ENCODE data around the gene PRDM8. TPM values are rescaled to one million over a fixed set of nuclear protein-coding genes. Genes with fewer than 3 reads are reported as not detected.

Gene PRDM8
- total and polyA plus RNA-seq, 5 experiments from 2014 or later = 0.55 to 11.5 (median 1.8) TPM

DNA sequence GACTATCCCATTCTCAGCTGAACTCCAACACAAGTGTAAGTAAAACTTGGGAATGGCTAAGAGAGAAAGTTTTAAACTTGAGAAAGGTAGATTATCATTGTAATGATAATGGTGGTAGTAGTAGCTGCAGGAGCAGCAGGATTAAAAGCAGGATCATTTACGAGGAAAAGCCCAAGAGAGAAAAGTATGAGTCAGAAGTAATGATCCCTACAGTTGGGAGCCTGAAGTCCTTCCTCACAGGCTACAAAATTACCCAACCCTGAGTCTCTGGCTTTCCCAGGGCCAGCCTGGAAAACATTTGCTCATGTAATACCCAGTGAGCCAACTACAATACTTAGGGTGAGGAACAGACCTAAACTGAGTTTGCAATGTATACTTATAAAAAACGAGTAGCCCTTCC lies 4.4 kb upstream of the PRDM8 start:
- no peak overlapping the region for H3K27ac Mint-ChIP-seq
- H3K4me1 Mint-ChIP-seq = peaks cover 6 to 28% (median 23%) of the 10 kb centered on the region in 4 donors
- DNase-seq (no peak), ATAC-seq (no peak)
- H3K27me3 Mint-ChIP-seq = peaks cover 29 to 68% (median 49%) of the 10 kb centered on the region in 5 donors
- no peak overlapping the region for H3K4me3 Mint-ChIP-seq
- no peaks in the 10 kb centered on the region for H3K9me3 Mint-ChIP-seq
- POLR2A ChIA-PET = no interaction called here
- peaks cover 2 to 12% (median 6%) of the 10 kb centered on the region in 3 donors for H3K36me3 Mint-ChIP-seq

DNA sequence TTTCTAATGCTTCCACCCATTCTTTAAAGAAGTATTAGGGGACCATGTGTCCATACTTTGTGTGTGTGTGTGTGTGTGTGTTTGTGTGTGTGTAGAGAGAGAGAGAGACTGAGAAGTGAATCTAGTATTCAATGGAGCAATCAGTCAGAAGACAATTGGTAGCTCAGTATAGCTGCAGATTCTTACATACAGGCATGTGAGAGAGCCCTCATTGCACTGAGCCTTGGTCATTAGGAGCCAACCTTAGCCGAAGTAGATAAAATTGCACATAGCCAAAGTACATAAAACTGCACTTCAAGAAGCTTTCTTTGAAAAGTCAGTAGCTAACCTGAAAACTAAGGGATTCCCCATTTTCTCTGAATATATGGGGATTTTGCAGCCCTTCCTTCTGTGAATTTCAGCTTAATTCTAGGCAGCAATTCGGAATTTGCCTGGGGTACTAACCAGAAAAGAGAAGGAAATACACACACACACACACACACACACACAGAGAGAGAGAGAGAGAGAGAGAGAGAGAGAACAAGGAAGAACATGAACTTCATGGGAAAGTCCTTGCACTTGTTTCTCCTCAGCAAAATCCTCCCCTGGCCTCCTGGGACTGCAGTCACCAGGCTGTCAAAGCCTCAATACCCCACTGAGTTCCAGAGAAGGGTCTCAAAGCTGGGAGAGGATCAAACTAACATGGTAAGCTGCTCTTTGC lies 1.7 kb upstream of the PRDM8 start:
- Mint-ChIP-seq H3K4me1 (peaks cover 8 to 33% (median 26%) of the 10 kb centered on the region in 4 donors), H3K4me3 (peak overlapping the region in 7 of 10 donors; percentile 7 to 72 (median 32)), H3K9me3 (no peaks in the 10 kb centered on the region), H3K27me3 (peaks cover 34 to 74% (median 54%) of the 10 kb centered on the region in 5 donors), H3K36me3 (peaks cover 0 to 12% (median 6%) of the 10 kb centered on the region in 3 donors), H3K27ac (peak overlapping the region in 1 of 10 donors; percentile 35)
- ATAC-seq (no peak), DNase-seq (no peak)
- POLR2A ChIA-PET = interaction anchor here (1.5 kb wide), 1 partner anchor 12 kb away, joined by 4 read pairs; no protein-coding TSS in a partner anchor

DNA sequence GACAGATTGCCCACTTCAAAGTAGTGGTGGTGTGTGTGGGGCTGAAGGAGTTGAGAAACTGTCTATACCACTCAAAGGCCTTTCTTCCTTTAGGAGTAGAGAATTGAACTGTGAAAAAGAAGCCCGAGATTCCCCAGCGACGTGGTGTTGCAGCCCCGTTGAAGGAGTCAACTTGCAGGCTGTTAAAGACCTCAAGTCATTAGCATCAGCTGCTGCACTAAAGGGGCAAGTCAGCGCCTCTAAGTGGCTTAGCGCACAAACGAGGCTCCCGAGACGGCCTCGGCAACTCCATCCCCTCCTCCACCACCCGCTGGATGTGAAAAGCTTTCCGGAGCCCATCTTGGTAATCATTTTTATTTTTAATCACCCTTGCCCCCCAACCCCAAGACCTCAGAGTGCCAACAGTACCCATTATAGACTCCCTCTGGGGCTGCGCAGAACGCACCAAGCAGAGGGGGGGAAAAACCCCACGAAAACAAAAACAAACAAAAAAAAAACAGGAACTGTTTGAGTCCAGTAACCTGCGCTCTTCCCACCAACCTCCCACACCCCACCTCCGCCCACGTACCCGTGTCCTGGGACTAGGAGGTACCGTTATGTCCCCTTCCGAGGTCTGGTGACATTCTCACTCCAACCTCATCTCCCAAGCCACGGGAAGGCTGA lies 913 bp upstream of the PRDM8 start:
- Mint-ChIP-seq H3K27ac (peak overlapping the region in 2 of 10 donors; percentile 35 to 65), H3K27me3 (peaks cover 32 to 71% (median 53%) of the 10 kb centered on the region in 5 donors)
- ATAC-seq = peak in 1 of 2 donors; percentile 12

DNA sequence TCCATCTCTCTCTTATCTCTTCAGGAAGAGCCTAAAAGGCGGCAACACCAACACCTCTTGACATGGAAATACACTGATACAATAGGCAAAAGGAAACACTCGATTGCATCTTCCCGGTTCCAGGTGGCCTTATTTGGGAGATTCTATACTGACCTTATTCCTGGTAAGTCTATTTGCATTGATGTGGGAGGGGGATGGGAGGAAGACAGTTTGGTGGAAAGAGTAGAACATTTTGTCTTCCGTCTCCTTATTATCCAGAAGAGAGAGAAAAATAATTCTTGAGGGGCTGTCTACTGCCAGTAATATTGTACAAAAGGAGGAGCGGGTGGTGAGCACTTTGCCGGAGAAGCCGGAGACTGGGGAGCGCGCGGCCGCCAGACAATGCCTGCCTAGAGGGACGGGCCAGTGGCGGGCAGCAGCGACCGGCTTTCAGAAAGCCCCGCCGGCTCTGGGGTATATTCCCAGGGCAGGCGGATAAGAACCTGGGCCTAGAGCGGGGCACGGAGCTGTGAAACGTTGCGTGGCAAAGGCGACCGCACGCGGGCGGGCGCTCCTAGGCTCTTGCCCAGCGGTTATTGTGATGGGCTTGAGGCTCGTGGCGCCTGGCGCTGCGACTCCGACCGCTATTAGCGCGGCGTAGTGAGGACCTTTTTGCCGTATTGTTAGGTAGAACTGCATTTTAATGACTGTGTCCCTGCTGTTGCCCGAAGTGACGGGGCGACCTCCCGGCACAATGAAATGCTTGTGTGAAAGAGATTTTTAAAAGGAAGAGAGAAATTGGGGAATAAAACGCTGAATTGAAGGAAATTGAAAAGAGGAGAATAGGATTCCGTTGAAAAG lies 518 bp downstream of the PRDM8 start:
- peaks cover 28 to 57% (median 40%) of the 10 kb centered on the region in 5 donors for H3K27me3 Mint-ChIP-seq
- H3K4me1 Mint-ChIP-seq = peaks cover 13 to 42% (median 36%) of the 10 kb centered on the region in 4 donors
- DNase-seq = no peak

More for the DNA sequence above, 913 bp upstream of the PRDM8 start:
- DNase-seq = no peak
- H3K36me3 Mint-ChIP-seq = peaks cover 0 to 12% (median 6%) of the 10 kb centered on the region in 3 donors
- H3K9me3 Mint-ChIP-seq = no peaks in the 10 kb centered on the region
- POLR2A ChIA-PET = interaction anchor here (1.5 kb wide), 1 partner anchor 13 kb away, joined by 4 read pairs; no protein-coding TSS in a partner anchor
- peaks cover 11 to 37% (median 31%) of the 10 kb centered on the region in 4 donors for H3K4me1 Mint-ChIP-seq
- peak overlapping the region; percentile 36 to 82 (median 70) for H3K4me3 Mint-ChIP-seq

DNA sequence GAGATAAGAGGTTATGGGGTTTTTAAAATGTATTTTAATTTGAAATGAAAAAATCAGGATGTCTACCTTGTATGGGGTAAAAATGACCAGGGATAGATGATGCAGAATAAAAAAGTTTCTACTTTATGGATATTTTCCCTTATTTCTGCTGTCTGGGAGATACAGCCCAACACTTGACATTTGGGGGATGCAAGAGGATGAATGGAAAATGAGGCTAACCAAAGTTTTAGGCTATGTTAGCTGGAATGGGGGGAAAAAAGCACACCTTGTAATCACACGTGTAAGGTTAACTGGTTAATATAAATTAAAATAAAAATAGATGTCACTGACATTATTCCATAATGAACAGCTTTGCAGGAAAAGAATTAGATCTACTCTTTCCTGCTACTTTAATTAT lies 1.1 kb downstream of the PRDM8 start:
- ATAC-seq (no peak), DNase-seq (no peak)
- peaks cover 24 to 51% (median 34%) of the 10 kb centered on the region in 5 donors for H3K27me3 Mint-ChIP-seq
- H3K4me3 Mint-ChIP-seq = peak overlapping the region in 6 of 10 donors; percentile 8 to 81 (median 71)
- H3K27ac Mint-ChIP-seq = no peak overlapping the region
- POLR2A ChIA-PET = interaction anchor here (1.0 to 1.6 kb wide), 2 partner anchors 10 to 14 kb away, joined by 5 to 8 read pairs; no protein-coding TSS in a partner anchor
- H3K36me3 Mint-ChIP-seq = peaks cover 0 to 6% (median 3%) of the 10 kb centered on the region in 3 donors
- peaks cover 17 to 46% (median 39%) of the 10 kb centered on the region in 4 donors for H3K4me1 Mint-ChIP-seq
- H3K9me3 Mint-ChIP-seq = no peaks in the 10 kb centered on the region

More for the DNA sequence above, 518 bp downstream of the PRDM8 start:
- Mint-ChIP-seq H3K4me3 (peak overlapping the region; percentile 56 to 82 (median 73)), H3K9me3 (no peaks in the 10 kb centered on the region), H3K27ac (peak overlapping the region in 3 of 10 donors; percentile 68 to 83 (median 69)), H3K36me3 (peaks cover 0 to 7% (median 6%) of the 10 kb centered on the region in 3 donors)
- POLR2A ChIA-PET = interaction anchor here (0.7 to 1.0 kb wide), 2 partner anchors 10 to 25 kb away, joined by 3 to 8 read pairs; no protein-coding TSS in a partner anchor
- ATAC-seq = peak in 1 of 2 donors; percentile 3

DNA sequence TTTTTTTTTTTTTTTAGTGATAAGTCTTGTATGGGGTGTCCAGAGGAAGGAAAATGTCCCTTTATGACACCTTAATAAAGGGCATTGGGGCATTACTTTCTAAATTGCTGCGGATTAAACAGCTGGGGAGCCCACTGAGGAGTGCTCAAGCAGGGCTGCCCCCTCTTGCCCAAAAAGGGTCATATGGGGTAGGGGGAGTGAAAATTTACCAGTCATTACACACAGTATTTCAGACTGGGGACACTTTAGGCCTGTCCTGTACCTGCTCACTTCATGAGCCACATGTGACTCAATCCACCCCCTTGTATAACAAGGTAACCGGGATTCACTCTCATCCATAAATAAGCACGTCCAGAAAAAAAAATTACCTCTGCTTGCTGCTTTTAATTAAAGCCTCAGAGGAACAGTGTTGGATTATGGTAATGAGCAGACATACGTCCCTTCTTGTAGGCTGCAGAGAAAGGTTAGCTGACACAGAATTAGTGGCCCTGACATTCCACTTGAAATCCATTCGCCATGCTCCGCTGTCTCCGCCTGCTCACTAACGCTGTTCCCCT lies 1.8 kb downstream of the PRDM8 start:
- DNase-seq (no peak), ATAC-seq (no peak)
- peaks cover 0 to 6% (median 3%) of the 10 kb centered on the region in 3 donors for H3K36me3 Mint-ChIP-seq
- no peaks in the 10 kb centered on the region for H3K9me3 Mint-ChIP-seq
- peaks cover 23 to 44% (median 32%) of the 10 kb centered on the region in 5 donors for H3K27me3 Mint-ChIP-seq
- H3K4me1 Mint-ChIP-seq = peaks cover 19 to 50% (median 40%) of the 10 kb centered on the region in 4 donors
- POLR2A ChIA-PET = interaction anchor here (1.0 to 1.6 kb wide), 2 partner anchors 11 to 15 kb away, joined by 5 to 8 read pairs; no protein-coding TSS in a partner anchor
- no peak overlapping the region for H3K27ac Mint-ChIP-seq
- H3K4me3 Mint-ChIP-seq = no peak overlapping the region

DNA sequence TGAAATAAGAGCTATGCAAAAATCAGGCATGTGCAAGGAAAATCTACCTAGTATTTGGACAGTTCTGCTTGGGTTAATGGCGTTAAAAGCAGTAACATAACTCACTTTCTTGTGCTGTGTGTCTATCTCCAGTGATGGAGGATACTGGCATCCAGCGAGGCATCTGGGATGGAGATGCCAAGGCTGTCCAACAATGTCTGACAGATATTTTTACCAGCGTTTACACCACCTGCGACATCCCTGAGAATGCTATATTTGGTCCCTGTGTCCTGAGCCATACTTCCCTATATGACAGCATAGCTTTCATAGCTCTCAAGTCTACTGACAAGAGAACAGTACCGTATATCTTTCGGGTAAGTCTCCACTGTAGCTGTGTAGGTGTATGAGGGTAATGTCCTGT lies 2.6 kb downstream of the PRDM8 start:
- H3K27ac Mint-ChIP-seq = peak overlapping the region in 1 of 10 donors; percentile 19
- POLR2A ChIA-PET = interaction anchor here (1.6 to 3.7 kb wide), 2 partner anchors 15 to 16 kb away, joined by 5 to 32 read pairs; no protein-coding TSS in a partner anchor
- H3K36me3 Mint-ChIP-seq = peaks cover 0 to 6% (median 3%) of the 10 kb centered on the region in 3 donors
- H3K9me3 Mint-ChIP-seq = no peaks in the 10 kb centered on the region
- DNase-seq = no peak
- no peak for ATAC-seq
- H3K4me3 Mint-ChIP-seq = no peak overlapping the region
- H3K27me3 Mint-ChIP-seq = peaks cover 23 to 38% (median 32%) of the 10 kb centered on the region in 5 donors
- peaks cover 19 to 50% (median 40%) of the 10 kb centered on the region in 4 donors for H3K4me1 Mint-ChIP-seq

DNA sequence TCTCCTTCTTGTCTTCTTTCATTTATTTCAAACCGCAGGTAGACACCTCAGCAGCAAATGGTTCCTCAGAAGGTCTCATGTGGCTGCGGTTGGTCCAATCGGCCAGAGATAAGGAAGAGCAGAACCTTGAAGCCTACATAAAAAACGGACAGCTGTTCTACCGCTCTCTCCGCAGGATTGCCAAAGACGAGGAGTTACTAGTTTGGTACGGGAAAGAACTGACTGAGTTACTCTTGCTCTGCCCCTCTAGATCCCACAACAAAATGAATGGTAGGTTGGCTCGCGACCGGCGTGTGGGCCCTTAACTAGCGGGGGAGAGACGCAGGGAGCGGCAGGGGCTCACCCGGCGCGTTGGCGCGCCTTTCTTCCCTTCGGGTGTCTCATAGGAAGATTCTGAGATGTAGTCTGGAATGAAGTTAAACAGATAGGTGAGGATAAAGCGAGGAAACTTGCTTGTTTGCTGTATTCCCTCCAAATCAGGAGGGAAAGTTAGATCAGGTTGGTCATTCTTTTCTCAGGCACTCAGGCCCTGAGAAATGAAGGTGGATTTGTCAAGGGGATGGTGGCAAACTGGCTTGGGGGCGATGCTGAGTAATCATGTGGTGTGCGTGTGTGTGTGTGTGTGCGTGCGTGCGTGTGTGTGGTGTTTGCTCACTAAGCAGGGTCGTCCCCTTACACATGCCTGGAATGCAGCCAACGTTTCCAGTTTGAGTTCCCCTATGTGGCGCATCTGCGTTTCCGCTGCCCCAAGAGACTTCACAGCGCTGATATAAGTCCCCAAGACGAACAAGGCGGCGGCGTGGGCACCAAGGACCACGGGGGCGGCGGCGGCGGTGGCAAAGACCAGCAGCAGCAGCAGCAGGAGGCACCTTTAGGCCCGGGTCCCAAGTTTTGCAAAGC lies 4.2 kb downstream of the PRDM8 start:
- peak; percentile 35 to 51 for ATAC-seq
- H3K27ac Mint-ChIP-seq = peak overlapping the region; percentile 41 to 85 (median 77)
- H3K9me3 Mint-ChIP-seq = no peaks in the 10 kb centered on the region
- POLR2A ChIA-PET = interaction anchor here (0.9 to 3.7 kb wide), 9 partner anchors 13 to 1289 kb away, joined by 3 to 32 read pairs (median 10); partner anchors contain the start of gene ANTXR2
- H3K4me1 Mint-ChIP-seq = peaks cover 18 to 36% (median 30%) of the 10 kb centered on the region in 4 donors
- peak overlapping the region; percentile 70 to 90 (median 82) for H3K4me3 Mint-ChIP-seq
- H3K27me3 Mint-ChIP-seq = peaks cover 11 to 22% (median 18%) of the 10 kb centered on the region in 5 donors
- peak in 9 of 10 donors; percentile 42 to 88 (median 58) for DNase-seq
- no peaks in the 10 kb centered on the region for H3K36me3 Mint-ChIP-seq

DNA sequence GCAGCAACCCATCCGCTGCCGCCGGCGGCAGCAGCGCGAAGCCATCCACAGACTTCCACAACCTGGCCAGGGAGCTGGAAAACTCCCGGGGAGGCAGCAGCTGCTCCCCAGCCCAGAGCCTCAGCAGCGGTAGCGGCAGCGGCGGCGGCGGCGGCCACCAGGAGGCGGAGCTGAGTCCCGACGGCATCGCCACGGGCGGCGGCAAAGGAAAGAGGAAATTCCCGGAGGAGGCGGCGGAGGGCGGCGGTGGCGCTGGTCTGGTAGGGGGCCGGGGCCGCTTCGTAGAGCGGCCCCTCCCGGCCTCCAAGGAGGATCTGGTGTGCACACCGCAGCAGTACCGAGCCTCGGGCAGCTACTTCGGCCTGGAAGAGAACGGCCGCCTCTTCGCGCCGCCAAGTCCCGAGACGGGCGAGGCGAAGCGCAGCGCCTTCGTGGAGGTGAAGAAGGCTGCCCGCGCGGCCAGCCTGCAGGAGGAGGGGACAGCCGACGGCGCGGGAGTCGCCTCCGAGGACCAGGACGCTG lies 4.9 kb downstream of the PRDM8 start:
- POLR2A ChIA-PET = interaction anchor here (0.5 to 3.7 kb wide), 14 partner anchors 11 to 1427 kb away, joined by 3 to 32 read pairs (median 4); partner anchors contain the start of gene ANTXR2
- Mint-ChIP-seq H3K9me3 (no peaks in the 10 kb centered on the region), H3K27ac (peak overlapping the region in 8 of 10 donors; percentile 25 to 85 (median 77)), H3K27me3 (peaks cover 9 to 15% (median 11%) of the 10 kb centered on the region in 5 donors), H3K4me1 (peaks cover 18 to 29% (median 23%) of the 10 kb centered on the region in 4 donors), H3K36me3 (no peaks in the 10 kb centered on the region), H3K4me3 (peak overlapping the region; percentile 70 to 90 (median 82))
- ATAC-seq (peak; percentile 63 to 64), DNase-seq (peak; percentile 62 to 82 (median 73))
